H1 (cell line): ENCODE measurements around the gene ATP5F1E. TPM values are rescaled to one million over a fixed set of nuclear protein-coding genes. Genes with fewer than 3 reads are reported as not detected.

Source experiments
- CTCF ChIA-PET: fragments of 300-600 bp; sonication (Branson Sonifier 250); formaldehyde crosslinking; loops from one replicate; lab custom pipeline; 2021; ENCODE audit not compliant: partially characterized antibody; lab: Charles Lee
- POLR2A ChIA-PET: fragments of 300-600 bp; sonication (Branson Sonifier 250); formaldehyde crosslinking; loops from one replicate; lab custom pipeline; 2021; ENCODE audit warnings: inconsistent platforms; ENCODE audit not compliant: partially characterized antibody; lab: Charles Lee
- DNase-seq, 2 experiments: peaks; one replicate each; pipeline versions ENCODE4 v3.0.0 to v3.0.0-alpha.2; 2010 to 2022; ENCODE audit warnings: low spot score in 2 of 2, low read depth in 1 of 2, mixed read lengths in 1 of 2
- FAIRE-seq: peaks from 2 replicates; lab custom pipeline; 2011; peaks lifted over from hg19 to GRCh38; lab: Jason Lieb, UNC
- H2AFZ ChIP-seq: 2 replicates; pipeline ENCODE4 v1.8.1; 2012; ENCODE audit warnings: low read length, inconsistent platforms
- H2AK5ac ChIP-seq: 2 replicates; pipeline ENCODE4 v1.6.1; 2013; ENCODE audit warnings: low read depth, low read length
- H2BK120ac ChIP-seq: replicated peaks from 2 replicates; pipeline ENCODE3; 2013; ENCODE audit warnings: low read depth, low read length, inconsistent platforms
- H2BK12ac ChIP-seq: 2 replicates; pipeline ENCODE4 v1.6.1; 2013; ENCODE audit warnings: low read depth, low read length
- H2BK15ac ChIP-seq: 2 replicates; pipeline ENCODE4 v1.6.1; 2013; ENCODE audit warnings: low read length
- H2BK20ac ChIP-seq: 2 replicates; pipeline ENCODE4 v1.6.1; 2013; ENCODE audit warnings: low read length
- H2BK5ac ChIP-seq: 2 replicates; pipeline ENCODE4 v1.6.1; 2013; ENCODE audit warnings: low read depth, low read length
- H3K14ac ChIP-seq: 2 replicates; pipeline ENCODE4 v1.6.1; 2013; ENCODE audit warnings: inconsistent platforms; ENCODE audit not compliant: insufficient read length
- H3K18ac ChIP-seq: 2 replicates; pipeline ENCODE4 v1.6.1; 2013; ENCODE audit warnings: low read length; ENCODE audit errors: extremely low read depth
- H3K23ac ChIP-seq: 2 replicates; pipeline ENCODE4 v1.6.1; 2013; ENCODE audit warnings: inconsistent platforms; ENCODE audit not compliant: insufficient read length
- H3K23me2 ChIP-seq: 2 replicates; pipeline ENCODE4 v1.6.1; 2013; ENCODE audit warnings: low read depth, low read length
- H3K27ac ChIP-seq: 2 replicates; pipeline ENCODE4 v1.6.1; 2011; ENCODE audit warnings: low read depth, low read length, inconsistent platforms
- H3K27me3 ChIP-seq, 4 experiments: replicated peaks in 1 of 4; 1 replicate in 1 of 4; 2 replicates in 3 of 4; pipeline versions ENCODE4 v1.6.1 to v1.8.1; 2011 to 2013; ENCODE audit warnings: low read length in 3 of 4, mild to moderate bottlenecking in 3 of 4, inconsistent platforms in 2 of 4, mixed read lengths in 2 of 4, moderate library complexity in 1 of 4; ENCODE audit not compliant: control insufficient read depth in 3 of 4, insufficient read depth in 3 of 4; ENCODE audit errors: extremely low read depth in 1 of 4
- H3K36me3 ChIP-seq, 4 experiments: 2 replicates each; pipeline versions ENCODE4 v1.6.1 to v1.8.1; 2011 to 2013; ENCODE audit warnings: mild to moderate bottlenecking in 4 of 4, low read length in 3 of 4, moderate library complexity in 2 of 4, control low read depth in 1 of 4, inconsistent platforms in 1 of 4; ENCODE audit not compliant: insufficient read depth in 4 of 4, control insufficient read depth in 2 of 4
- H3K4ac ChIP-seq: replicated peaks from 2 replicates; pipeline ENCODE3; 2013; ENCODE audit warnings: low read length, low read depth, mixed read lengths, inconsistent platforms; ENCODE audit not compliant: insufficient read length
- H3K4me1 ChIP-seq, 4 experiments: replicated peaks in 1 of 4; 1 replicate in 1 of 4; 2 replicates in 3 of 4; pipeline versions ENCODE4 v1.6.1 to v1.8.1; 2011 to 2013; ENCODE audit warnings: low read length in 3 of 4, inconsistent platforms in 2 of 4, mixed read lengths in 1 of 4; ENCODE audit not compliant: insufficient read depth in 4 of 4, control insufficient read depth in 3 of 4
- H3K4me2 ChIP-seq, 2 experiments: 2 replicates each; pipeline versions ENCODE4 v1.6.1 to v1.8.1; 2011 to 2013; ENCODE audit warnings: low read depth in 2 of 2, low read length in 2 of 2, control low read depth in 1 of 2, inconsistent platforms in 1 of 2, mild to moderate bottlenecking in 1 of 2; ENCODE audit not compliant: insufficient read depth in 1 of 2
- H3K4me3 ChIP-seq, 4 experiments: fragments of 200-600, 300-600 bp in 1 of 4; sonication (generic), shearing (Covaris generic), sonication (Bioruptor Twin) in 1 of 4; 2 replicates each; pipeline versions ENCODE4 v1.5.1 to v1.8.1; 2011 to 2016; ENCODE audit warnings: low read length in 4 of 4, low read depth in 3 of 4, control low read depth in 2 of 4, inconsistent platforms in 2 of 4, mild to moderate bottlenecking in 2 of 4, mixed read lengths in 1 of 4, moderate library complexity in 1 of 4; ENCODE audit not compliant: insufficient read depth in 2 of 4; ENCODE audit errors: extremely low read depth in 1 of 4
- H3K56ac ChIP-seq: replicated peaks from 2 replicates; pipeline ENCODE3; 2013; ENCODE audit warnings: low read depth, mild to moderate bottlenecking, mixed read lengths, low read length, inconsistent platforms; ENCODE audit not compliant: insufficient read length
- H3K79me1 ChIP-seq: 2 replicates; pipeline ENCODE4 v1.6.1; 2013; ENCODE audit warnings: low read depth, low read length, control low read depth
- H3K79me2 ChIP-seq, 2 experiments: 2 replicates each; pipeline versions ENCODE4 v1.6.1 to v1.8.1; 2012 to 2013; ENCODE audit warnings: low read length in 2 of 2, mild to moderate bottlenecking in 2 of 2, inconsistent platforms in 1 of 2; ENCODE audit not compliant: insufficient read depth in 2 of 2, control insufficient read depth in 1 of 2
- H3K9ac ChIP-seq, 4 experiments: replicated peaks in 1 of 4; 1 replicate in 1 of 4; 2 replicates in 3 of 4; pipeline versions ENCODE4 v1.6.1 to v1.8.1; 2011 to 2013; ENCODE audit warnings: low read depth in 3 of 4, low read length in 3 of 4, control low read depth in 2 of 4, mild to moderate bottlenecking in 2 of 4, moderate library complexity in 2 of 4, inconsistent platforms in 1 of 4; ENCODE audit errors: extremely low read depth in 1 of 4
- H3K9me3 ChIP-seq, 2 experiments: 2 replicates each; pipeline versions ENCODE4 v1.6.1 to v1.8.1; 2012 to 2013; ENCODE audit warnings: mild to moderate bottlenecking in 2 of 2, moderate library complexity in 2 of 2, control low read depth in 1 of 2, inconsistent platforms in 1 of 2, low read depth in 1 of 2, low read length in 1 of 2, mixed read lengths in 1 of 2; ENCODE audit not compliant: insufficient read depth in 2 of 2
- H4K20me1 ChIP-seq, 2 experiments: replicated peaks in 1 of 2; 2 replicates each; pipeline versions ENCODE3 to v1.8.1; 2011 to 2013; ENCODE audit warnings: inconsistent platforms in 2 of 2, low read length in 2 of 2, mild to moderate bottlenecking in 1 of 2; ENCODE audit not compliant: insufficient read depth in 2 of 2, control insufficient read depth in 1 of 2
- H4K5ac ChIP-seq: 2 replicates; pipeline ENCODE4 v1.6.1; 2013; ENCODE audit warnings: low read length, low read depth, mixed read lengths, inconsistent platforms; ENCODE audit not compliant: insufficient read length
- H4K8ac ChIP-seq: 2 replicates; pipeline ENCODE4 v1.8.0; 2013; ENCODE audit warnings: mild to moderate bottlenecking, moderate library complexity, low read length, inconsistent platforms; ENCODE audit not compliant: insufficient read depth; ENCODE audit errors: extremely low read depth
- H4K91ac ChIP-seq: replicated peaks from 2 replicates; pipeline ENCODE3; 2013; ENCODE audit warnings: low read length, mixed read lengths, inconsistent platforms; ENCODE audit not compliant: insufficient read length
- ATF2 ChIP-seq: IDR thresholded peaks from 2 replicates; pipeline ENCODE4 v1.6.1; 2012; ENCODE audit warnings: low read length, inconsistent platforms
- CREB1 ChIP-seq: IDR thresholded peaks from 2 replicates; pipeline ENCODE4 v1.6.1; 2012; ENCODE audit warnings: inconsistent platforms
- EZH2 ChIP-seq: fragments of 200-600 bp; sonication (generic); IDR thresholded peaks from 2 replicates; pipeline ENCODE4 v1.7.1; 2012; ENCODE audit warnings: low read depth, mild to moderate bottlenecking, moderate library complexity, low read length, inconsistent platforms; ENCODE audit not compliant: severe bottlenecking
- JUN ChIP-seq: IDR thresholded peaks from 2 replicates; pipeline ENCODE4 v1.6.1; 2011; ENCODE audit warnings: low read depth, mild to moderate bottlenecking, improper control_type of control experiment, low read length
- KDM1A ChIP-seq: fragments of 200-600, 300-600 bp; sonication (generic); IDR thresholded peaks from 2 replicates; pipeline ENCODE4 v1.7.1; 2016; ENCODE audit warnings: mild to moderate bottlenecking, low read length, borderline replicate concordance
- PHF8 ChIP-seq: fragments of 200-600 bp; sonication (generic); conservative IDR thresholded peaks from 2 replicates; pipeline ENCODE4 v1.7.1; 2012; ENCODE audit warnings: low read depth, mild to moderate bottlenecking, inconsistent platforms, low read length, moderate library complexity
- TAF1 ChIP-seq: IDR thresholded peaks from 2 replicates; pipeline ENCODE4 v1.6.1; 2011; ENCODE audit warnings: mild to moderate bottlenecking, low read depth, low read length
- WGBS, 2 experiments: shearing (Covaris generic) in 1 of 2; methylation state at CpG; one replicate each; pipeline versions ENCODE4 v1.1.6 to v1.1.7; 2013 to 2015; ENCODE audit warnings: low lambda C conversion rate in 2 of 2, mixed read lengths in 2 of 2, inconsistent platforms in 1 of 2, low coverage in 1 of 2, missing lambda C conversion rate in 1 of 2; ENCODE audit not compliant: insufficient replicate concordance in 2 of 2, insufficient coverage in 1 of 2, insufficient read length in 1 of 2; ENCODE audit errors: extremely low coverage in 1 of 2, missing lambda C conversion rate in 1 of 2; 5-methylcytosine and 5-hydroxymethylcytosine counted together
- polyA plus RNA-seq, 7 experiments: library from polyadenylated mRNA; depleted of rRNA in 3 of 7; stranded (reverse) in 5 of 7; unstranded in 2 of 7; fragments of >200 nt in 5 of 7; fragments of 200-250 nt in 2 of 7; gene quantifications; 1 replicate in 5 of 7; 2 replicates in 1 of 7; 4 replicates in 1 of 7; pipeline versions ENCODE4 v1.2.1 to v1.2.3, GENCODE V29; 2011 to 2013; ENCODE audit warnings: missing spikeins in 2 of 7, mixed read lengths in 2 of 7
- total RNA-seq: library from RNA; stranded (reverse); fragmentation: NEBNext Ultra II Directional; extraction: Animal tissue kit (Norgen Biotek cat#: 25700); gene quantifications from 2 replicates; pipeline ENCODE4 v1.2.1, GENCODE V29; 2021

ATP5F1E gene
- total and polyA plus RNA-seq, 2 of the 8 experiments (the other 6 are each of a cell fraction or from before 2014, with no cell fraction given), result 15.7 to 47.8 TPM

GRCh38 chr20:59023616-59024015 is 8.5 kb downstream of the ATP5F1E start:
- Histone ChIP-seq H2BK120ac (no peak overlapping the region), H4K91ac (no peak overlapping the region), H2AFZ (no peak overlapping the region), H4K20me1 (peaks cover 7% of the 10 kb centered on the region in 2 experiments), H2BK20ac (no peak overlapping the region), H3K4me1 (peaks cover 0 to 2% (median 0%) of the 10 kb centered on the region in 4 experiments; a peak in 3 of 7 replicates), H3K79me2 (no peaks in the 10 kb centered on the region), H3K4ac (no peak overlapping the region), H3K27me3 (peaks cover 0 to 7% (median 2%) of the 10 kb centered on the region in 4 experiments; a peak in 2 of 7 replicates), H3K79me1 (peaks cover 3% of the 10 kb centered on the region; the same call in 1 of the 2 replicates), H3K14ac (no peak overlapping the region), H2AK5ac (no peak overlapping the region), H4K5ac (no peak overlapping the region), H3K18ac (no peak overlapping the region), H3K23ac (no peak overlapping the region), H3K9ac (no peak overlapping the region), H2BK12ac (no peak overlapping the region), H3K4me3 (no peak overlapping the region), H3K9me3 (no peaks in the 10 kb centered on the region), H3K56ac (no peak overlapping the region), H2BK5ac (no peak overlapping the region), H3K36me3 (peaks cover 0 to 21% (median 6%) of the 10 kb centered on the region in 4 experiments; a peak in 4 of 8 replicates), H3K4me2 (no peak overlapping the region), H2BK15ac (no peak overlapping the region), H3K27ac (no peak overlapping the region), H3K23me2 (peaks cover 2% of the 10 kb centered on the region; the same call in 1 of the 2 replicates), H4K8ac (no peak overlapping the region)
- WGBS, 2 experiments, result 96% methylated on average over 13 of the region's 13 CpGs; no CpG with 5 or more reads in 1 of the 2 experiments
- no peak for DNase-seq
- no peak for FAIRE-seq
- POLR2A ChIA-PET, result interaction anchor here (0.6 to 3.8 kb wide), 4 partner anchors 9 to 170 kb away, joined by 3 to 28 read pairs (median 3); partner anchors contain the start of gene ATP5F1E
- CTCF ChIA-PET, result interaction anchor here (0.6 to 2.3 kb wide), 4 partner anchors 8 to 185 kb away, joined by 3 to 5 read pairs (median 4); no protein-coding TSS in a partner anchor
- no peak for TF ChIP-seq EZH2
- no peak for TF ChIP-seq KDM1A
- TF ChIP-seq CREB1, result no peak
- TF ChIP-seq PHF8, result no peak
- no peak for TF ChIP-seq ATF2
- TF ChIP-seq JUN, result no peak
- TF ChIP-seq TAF1, result no peak
